GM23338 (cell line): ENCODE data around the gene TRIM34. TPM values are rescaled to one million over a fixed set of nuclear protein-coding genes. Genes with fewer than 3 reads are reported as not detected.

Source experiments
- ATAC-seq: fragments of 200-7000 bp; cut with Tn5 transposase; 3 replicates; pipeline ENCODE4 v1.9.1; 2020
- DNase-seq: peaks from one replicate; pipeline ENCODE4 v3.0.0-alpha.2; 2015; ENCODE audit warnings: low spot score
- H2AFZ ChIP-seq: fragments of 200-600 bp; sonication (generic); 2 replicates; pipeline ENCODE4 v1.8.0; 2016; ENCODE audit warnings: antibody characterized with exemption, mild to moderate bottlenecking, moderate library complexity
- H3F3A ChIP-seq: fragments of 200-600 bp; sonication (generic); replicated peaks from 2 replicates; pipeline ENCODE4 v1.8.0; 2017; ENCODE audit warnings: antibody characterized with exemption, mixed run types, low read depth
- H3K27ac ChIP-seq: fragments of 200-600 bp; sonication (generic); 2 replicates; pipeline ENCODE4 v1.6.1; 2016; ENCODE audit warnings: low read depth
- H3K27me3 ChIP-seq: fragments of 200-600 bp; sonication (generic); 2 replicates; pipeline ENCODE4 v1.8.0; 2016; ENCODE audit warnings: mild to moderate bottlenecking, mixed run types, moderate library complexity; ENCODE audit not compliant: insufficient read depth
- H3K36me3 ChIP-seq: fragments of 200-600 bp; sonication (generic); 2 replicates; pipeline ENCODE4 v1.8.0; 2016; ENCODE audit warnings: mild to moderate bottlenecking; ENCODE audit not compliant: insufficient read depth
- H3K4me1 ChIP-seq: fragments of 200-600 bp; sonication (generic); 2 replicates; pipeline ENCODE4 v1.8.0; 2016; ENCODE audit warnings: mild to moderate bottlenecking, moderate library complexity; ENCODE audit not compliant: insufficient read depth
- H3K4me2 ChIP-seq: fragments of 200-600 bp; sonication (generic); 2 replicates; pipeline ENCODE4 v1.7.1; 2017; ENCODE audit warnings: mixed run types
- H3K4me3 ChIP-seq: fragments of 200-600 bp; sonication (generic); 2 replicates; pipeline ENCODE4 v1.6.1; 2016; ENCODE audit warnings: mixed run types
- H3K79me2 ChIP-seq: fragments of 200-600 bp; sonication (generic); replicated peaks from 2 replicates; pipeline ENCODE4 v1.8.0; 2017; ENCODE audit warnings: mild to moderate bottlenecking; ENCODE audit not compliant: insufficient read depth
- H3K9me2 ChIP-seq: fragments of 200-600 bp; sonication (generic); 2 replicates; pipeline ENCODE4 v1.8.0; 2017; ENCODE audit not compliant: insufficient read depth
- H4K20me1 ChIP-seq: fragments of 200-600 bp; sonication (generic); replicated peaks from 2 replicates; pipeline ENCODE4 v1.8.0; 2017; ENCODE audit warnings: mild to moderate bottlenecking; ENCODE audit not compliant: insufficient read depth
- H3K27ac Mint-ChIP-seq: 2 replicates; pipeline ENCODE4 v1.8.0; 2020; ENCODE audit warnings: inconsistent platforms, mild to moderate bottlenecking, moderate library complexity, mixed read lengths
- H3K27me3 Mint-ChIP-seq: 3 replicates; pipeline ENCODE4 v1.8.0; 2022; ENCODE audit warnings: low read depth, mild to moderate bottlenecking, moderate library complexity, mixed read lengths, inconsistent platforms; ENCODE audit not compliant: insufficient read depth, poor library complexity
- H3K36me3 Mint-ChIP-seq: 3 replicates; pipeline ENCODE4 v1.8.0; 2021; ENCODE audit warnings: low read depth, mild to moderate bottlenecking, inconsistent platforms, moderate library complexity, mixed read lengths
- H3K4me1 Mint-ChIP-seq: 3 replicates; pipeline ENCODE4 v1.8.0; 2020; ENCODE audit warnings: mild to moderate bottlenecking, inconsistent platforms, mixed read lengths
- H3K4me3 Mint-ChIP-seq: 3 replicates; pipeline ENCODE4 v1.8.0; 2021; ENCODE audit warnings: moderate library complexity, mild to moderate bottlenecking, inconsistent platforms, mixed read lengths
- H3K9me3 Mint-ChIP-seq: 3 replicates; pipeline ENCODE4 v1.8.0; 2020; ENCODE audit warnings: moderate library complexity, mild to moderate bottlenecking, inconsistent platforms, mixed read lengths
- CREB1 ChIP-seq: fragments of 250-450 bp; sonication (Bioruptor Pico); IDR thresholded peaks from 2 replicates; pipeline ENCODE4 v1.5.0; 2020; ENCODE audit warnings: low read depth, mild to moderate bottlenecking, moderate library complexity
- ETS1 ChIP-seq: IDR thresholded peaks from 2 replicates; pipeline ENCODE4 v1.6.1; 2016; ENCODE audit warnings: antibody characterized with exemption
- EZH2 ChIP-seq: fragments of 200-600 bp; sonication (generic); IDR thresholded peaks from one replicate; pipeline ENCODE4 v1.8.0; 2017; ENCODE audit warnings: antibody characterized with exemption, mild to moderate bottlenecking, low read depth; ENCODE audit not compliant: unreplicated experiment
- EZH2phosphoT487 ChIP-seq: fragments of 200-600 bp; sonication (generic); IDR thresholded peaks from one replicate; pipeline ENCODE4 v1.8.1; 2018; ENCODE audit warnings: antibody characterized with exemption; ENCODE audit not compliant: unreplicated experiment
- JUNB ChIP-seq: IDR thresholded peaks from one replicate; pipeline ENCODE4 v1.6.1; 2016; ENCODE audit warnings: antibody characterized with exemption; ENCODE audit not compliant: unreplicated experiment
- NANOG ChIP-seq: IDR thresholded peaks from 2 replicates; pipeline ENCODE4 v1.6.1; 2016; ENCODE audit warnings: antibody characterized with exemption, borderline replicate concordance
- POLR2AphosphoS5 ChIP-seq: IDR thresholded peaks from 2 replicates; pipeline ENCODE4 v1.6.1; 2016; ENCODE audit warnings: antibody characterized with exemption, low read depth
- REST ChIP-seq: IDR thresholded peaks from one replicate; pipeline ENCODE4 v1.6.1; 2018; ENCODE audit warnings: antibody characterized with exemption; ENCODE audit not compliant: unreplicated experiment
- ZNF114 ChIP-seq: fragments of 250-450 bp; sonication (Bioruptor Pico); IDR thresholded peaks from 2 replicates; pipeline ENCODE4 v1.5.0; 2020; ENCODE audit warnings: mild to moderate bottlenecking, moderate library complexity
- ZNF331 ChIP-seq: fragments of 250-450 bp; sonication (Bioruptor Pico); IDR thresholded peaks from 2 replicates; pipeline ENCODE4 v1.5.0; 2020; ENCODE audit warnings: low read depth, mild to moderate bottlenecking, moderate library complexity
- ZNF462 ChIP-seq: fragments of 250-450 bp; sonication (Bioruptor Pico); IDR thresholded peaks from 2 replicates; pipeline ENCODE4 v1.5.0; 2020; ENCODE audit warnings: mild to moderate bottlenecking, moderate library complexity
- polyA plus RNA-seq: library from polyadenylated mRNA; unstranded; fragments of >200 nt; fragmentation: Nextera tagmentation; extraction: Ambion mirVana; gene quantifications from 2 replicates; pipeline ENCODE4 v1.2.1, GENCODE V29; 2016
- total RNA-seq: library from RNA; depleted of rRNA; stranded (reverse); fragments of >200 nt; shearing (Covaris generic); gene quantifications from 2 replicates; pipeline ENCODE4 v1.2.3, GENCODE V29; 2014
- TF ChIP-seq, protein P1 (sequence below), 2 experiments: fragments of 200-600 bp in 1 of 2; sonication (generic) in 1 of 2; conservative IDR thresholded peaks; 2 replicates each; pipeline versions ENCODE4 v1.5.1 to v1.6.1; 2016 to 2017; ENCODE audit warnings: antibody characterized with exemption in 2 of 2, low read depth in 2 of 2, mild to moderate bottlenecking in 2 of 2, moderate library complexity in 1 of 2

Gene TRIM34
- total and polyA plus RNA-seq, 2 experiments from 2014 or later, result 1.9 to 2.6 TPM

- H3K4me1 Mint-ChIP-seq, result no peaks in the 10 kb centered on the region
- no peak overlapping the region for H3K4me3 Mint-ChIP-seq
- no peak overlapping the region for H2AFZ ChIP-seq
- no peak for ATAC-seq
- no peak overlapping the region for H3K27ac Mint-ChIP-seq
- no peaks in the 10 kb centered on the region for H3F3A ChIP-seq
- peaks cover 32% of the 10 kb centered on the region for H3K36me3 Mint-ChIP-seq
- no peak overlapping the region for H3K4me2 ChIP-seq
- no peaks in the 10 kb centered on the region; the same call in 1 of the 2 replicates for H4K20me1 ChIP-seq
- H3K79me2 ChIP-seq, result no peaks in the 10 kb centered on the region
- TF ChIP-seq ETS1 (no peak), EZH2 (no peak), JUNB (no peak), ZNF114 (CRISPR knock-in tag) (no peak), CREB1 (CRISPR knock-in tag) (no peak), EZH2phosphoT487 (no peak), NANOG (no peak), POLR2AphosphoS5 (no peak), ZNF462 (CRISPR knock-in tag) (no peak), ZNF331 (CRISPR knock-in tag) (no peak), REST (no peak)
- TF ChIP-seq, protein P1, sequence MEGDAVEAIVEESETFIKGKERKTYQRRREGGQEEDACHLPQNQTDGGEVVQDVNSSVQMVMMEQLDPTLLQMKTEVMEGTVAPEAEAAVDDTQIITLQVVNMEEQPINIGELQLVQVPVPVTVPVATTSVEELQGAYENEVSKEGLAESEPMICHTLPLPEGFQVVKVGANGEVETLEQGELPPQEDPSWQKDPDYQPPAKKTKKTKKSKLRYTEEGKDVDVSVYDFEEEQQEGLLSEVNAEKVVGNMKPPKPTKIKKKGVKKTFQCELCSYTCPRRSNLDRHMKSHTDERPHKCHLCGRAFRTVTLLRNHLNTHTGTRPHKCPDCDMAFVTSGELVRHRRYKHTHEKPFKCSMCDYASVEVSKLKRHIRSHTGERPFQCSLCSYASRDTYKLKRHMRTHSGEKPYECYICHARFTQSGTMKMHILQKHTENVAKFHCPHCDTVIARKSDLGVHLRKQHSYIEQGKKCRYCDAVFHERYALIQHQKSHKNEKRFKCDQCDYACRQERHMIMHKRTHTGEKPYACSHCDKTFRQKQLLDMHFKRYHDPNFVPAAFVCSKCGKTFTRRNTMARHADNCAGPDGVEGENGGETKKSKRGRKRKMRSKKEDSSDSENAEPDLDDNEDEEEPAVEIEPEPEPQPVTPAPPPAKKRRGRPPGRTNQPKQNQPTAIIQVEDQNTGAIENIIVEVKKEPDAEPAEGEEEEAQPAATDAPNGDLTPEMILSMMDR (conservative IDR thresholded peaks at IDR 0.05; ENCODE audit: low read depth in 2 of 2), result no peak
- no peaks in the 10 kb centered on the region for H3K9me2 ChIP-seq
- H3K27me3 ChIP-seq, result no peaks in the 10 kb centered on the region
- peaks cover 4% of the 10 kb centered on the region; the same call in 1 of the 2 replicates for H3K36me3 ChIP-seq
- no peak for DNase-seq
- H3K27me3 Mint-ChIP-seq, result no peaks in the 10 kb centered on the region
- H3K4me1 ChIP-seq, result no peaks in the 10 kb centered on the region
- no peak overlapping the region for H3K4me3 ChIP-seq
- peaks cover 3% of the 10 kb centered on the region; the same call in 2 of the 3 replicates for H3K9me3 Mint-ChIP-seq
- no peak overlapping the region for H3K27ac ChIP-seq
Observed at GRCh38 chr11:5671831-5672230, 47.0 kb downstream of the TRIM34 start.
